Erythroblast (primary cell): ENCODE measurements around the gene PPP6R2.

ENCODE experiments used
- GATA1 ChIP-seq: IDR thresholded peaks from 2 replicates; pipeline ENCODE4 v1.6.1; 2011; ENCODE audit warnings: low read depth, mild to moderate bottlenecking, control low read depth, low read length, moderate library complexity
- POLR2A ChIP-seq: IDR thresholded peaks from 2 replicates; pipeline ENCODE4 v1.6.1; 2011; ENCODE audit warnings: mild to moderate bottlenecking, low read length

DNA sequence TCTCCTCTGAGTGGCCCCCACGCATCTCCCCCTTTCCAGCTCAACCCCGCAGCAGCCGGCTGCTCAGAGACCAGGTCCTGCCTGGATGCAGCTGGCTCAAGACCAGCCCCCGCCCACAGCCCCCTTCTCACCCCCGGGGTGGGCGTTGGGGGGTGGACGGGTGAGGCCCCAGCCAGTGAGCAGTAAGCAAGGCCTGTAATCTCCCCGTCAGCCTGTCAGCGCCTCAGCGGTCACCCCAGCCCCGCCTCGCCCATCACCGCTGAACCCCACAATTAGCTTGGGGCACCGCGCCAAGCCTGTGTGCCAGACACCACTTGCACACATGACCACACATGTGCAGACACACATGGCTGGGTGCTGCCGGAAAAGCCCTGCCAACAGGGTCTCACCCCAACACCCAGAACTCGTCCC lies 41.5 kb upstream of the PPP6R2 start:
- TF ChIP-seq POLR2A (no peak), GATA1 (no peak)
